ENCODE data around the gene POLA1. TPM values are rescaled to one million over a fixed set of nuclear protein-coding genes. Genes with fewer than 3 reads are reported as not detected.

Gene POLA1
- total RNA-seq: 19.5 TPM

DNA sequence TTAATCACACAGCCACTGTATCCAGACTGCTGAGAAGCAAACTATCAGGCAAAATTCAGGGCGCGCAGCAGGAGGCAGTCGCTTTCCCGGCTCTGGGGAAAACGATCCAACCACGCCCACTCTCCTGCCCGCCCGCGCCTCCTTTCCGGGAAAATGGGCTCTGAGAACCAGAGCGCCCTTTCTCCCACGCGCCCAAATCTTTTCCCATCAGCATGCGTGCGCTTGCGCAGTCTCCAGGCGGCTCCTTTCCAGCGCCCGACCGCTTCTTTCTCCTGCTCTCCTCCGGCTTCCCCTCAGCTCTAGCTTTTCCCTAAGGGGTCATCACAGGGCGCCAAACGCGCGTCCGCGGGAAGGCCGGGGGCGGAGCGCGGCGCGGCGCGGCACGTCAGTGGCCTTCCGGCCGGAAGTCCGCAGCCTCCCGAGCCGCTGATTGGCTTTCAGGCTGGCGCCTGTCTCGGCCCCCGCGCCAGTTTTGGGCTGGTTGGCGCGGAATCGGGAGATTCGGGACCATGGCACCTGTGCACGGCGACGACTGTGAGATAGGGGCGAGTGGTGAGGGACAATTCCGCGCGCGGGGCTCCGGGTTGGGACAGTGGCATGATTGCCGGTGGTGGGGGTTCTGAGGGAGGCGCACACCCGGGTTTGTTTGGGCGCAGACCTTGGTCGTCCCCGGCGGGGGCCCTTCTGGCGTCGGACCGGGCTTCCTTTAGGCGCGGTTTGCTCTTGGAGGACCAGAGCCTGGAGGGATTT, at the start of gene POLA1:
POLA1 (plus strand) TSS at position 466 of the 750 bp plus-strand sequence; CDS start at position 510, 44 bp downstream.

DNA sequence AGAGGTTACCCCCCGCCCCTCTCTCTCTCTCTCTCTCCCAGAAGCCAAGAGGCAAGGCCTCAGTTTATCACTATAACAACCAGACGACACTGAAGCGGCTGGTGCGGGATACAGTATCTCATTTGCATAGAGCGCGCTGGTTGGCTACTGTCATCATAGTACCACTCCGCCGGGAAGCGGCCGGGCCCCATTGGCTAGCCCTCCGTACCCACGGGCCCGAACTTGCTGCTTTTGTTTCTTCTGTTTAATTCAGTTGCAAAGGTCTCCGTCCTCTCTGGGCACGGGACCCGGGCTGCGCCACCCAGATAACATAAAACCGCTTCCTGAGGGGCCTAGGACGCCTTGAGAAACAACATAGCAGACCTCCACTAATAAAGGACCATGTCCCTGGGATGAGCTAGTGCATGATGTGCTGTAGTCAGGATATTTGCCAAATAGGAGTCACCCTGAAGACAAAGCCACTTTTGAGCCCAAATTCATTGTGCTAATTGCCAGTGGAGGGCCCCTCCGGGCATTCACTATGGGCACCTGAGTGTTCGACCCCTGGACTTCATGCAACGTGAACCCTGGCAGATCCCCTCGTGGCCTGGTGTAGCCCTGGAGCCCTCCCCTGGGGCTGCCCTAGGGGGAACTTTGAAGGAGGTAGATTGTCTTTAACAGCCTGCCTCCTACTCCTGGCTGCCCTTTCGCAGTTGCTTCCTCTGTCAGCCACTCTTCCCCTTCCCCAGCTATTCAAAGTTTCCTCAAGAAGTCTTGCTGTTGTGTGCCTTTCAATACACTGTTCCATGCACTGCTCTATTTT, 46.3 kb upstream of the POLA1 start, which contains the start of gene PCYT1B:
PCYT1B (minus strand) TSS at position 91 of the 802 bp plus-strand sequence. CDS start 242 bp downstream, outside the sequence.

DNA sequence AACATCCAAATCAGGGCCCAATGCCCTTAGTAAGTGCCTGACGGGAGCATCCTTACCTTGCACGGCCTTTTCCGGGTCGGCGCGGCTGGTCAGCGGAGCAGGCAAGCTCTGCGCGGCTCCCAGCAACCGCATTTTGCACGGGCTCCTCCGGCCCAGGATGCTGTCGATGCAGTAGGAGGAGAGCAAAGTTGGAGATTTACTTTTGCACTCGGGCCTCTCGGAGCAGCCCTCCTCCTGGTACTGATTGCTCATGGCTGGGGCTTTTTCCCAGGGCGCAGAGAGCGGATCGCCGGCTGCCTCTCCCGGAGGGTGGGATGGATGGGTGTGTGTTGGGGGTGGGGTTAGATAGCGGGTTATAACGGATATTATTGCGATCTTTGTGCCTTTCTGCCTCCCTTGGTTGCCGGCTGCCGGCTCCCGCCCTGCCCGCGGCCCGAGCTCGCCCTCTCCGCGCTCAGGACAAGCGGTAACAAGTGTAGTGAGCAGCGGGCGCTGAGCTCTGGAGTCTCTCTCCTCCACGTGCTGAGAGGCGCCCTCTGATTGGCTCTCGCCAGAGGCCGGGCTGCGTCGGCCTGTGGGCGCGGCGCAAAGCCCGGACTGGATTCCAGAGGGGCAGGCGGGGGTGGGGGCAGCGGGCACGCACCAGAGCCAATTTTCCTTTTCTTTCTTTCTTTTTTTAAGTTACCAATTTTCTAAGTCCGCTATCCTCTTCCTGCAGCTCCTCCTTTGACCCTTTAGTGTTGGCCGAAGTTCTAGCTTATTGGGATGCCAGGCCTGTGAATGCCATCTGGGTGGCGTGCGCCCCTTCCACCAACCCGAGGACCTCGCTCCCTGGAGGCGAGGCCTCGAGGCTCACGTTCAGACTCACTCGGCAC, 322.0 kb downstream of the POLA1 start, which contains the start of gene ARX:
ARX (minus strand) TSS at position 480 of the 875 bp plus-strand sequence; CDS start at position 252, 228 bp downstream.

Small RNAs within 50 kb of the gene (small RNA-seq; reads per million reads assigned to genes)
- gene SCARNA23 (ENCODE audit: low replicate concordance): 0.49 reads per million, percentile 60 among the genes with 10 or more reads in this experiment

Other genes with a start within 250 kb of the POLA1 start
- gene PDK3, start 228.6 kb upstream of the POLA1 start, total RNA-seq: 17.0 TPM
- 0.93 TPM for gene PCYT1B, start 46.6 kb upstream of the POLA1 start, total RNA-seq